Stimulated activated naive CD8-positive, alpha-beta T cell treated with anti-CD3 and anti-CD28 coated beads, Interleukin-15, amount 100 ng/mL, for 72 hours (primary cell): ENCODE measurements around the gene DSCAML1.
A peak's percentile ranks its signal among the peaks of the same experiment; 100 is the strongest.

Experiments used
- ATAC-seq: fragments of 150-1000 bp; cut with Tn5 transposase; 2 replicates; pipeline ENCODE4 v1.10.0; 2021; ENCODE audit warnings: mild to moderate bottlenecking, moderate library complexity
- DNase-seq, 2 donors: peaks; one replicate each; pipeline ENCODE4 v3.0.0; 2021 to 2022
- H3K27ac Mint-ChIP-seq, 2 donors: one replicate each; pipeline ENCODE4 v1.8.0; 2022; ENCODE audit warnings: mild to moderate bottlenecking in 2 of 2, mixed read lengths in 2 of 2, moderate library complexity in 2 of 2
- H3K27me3 Mint-ChIP-seq: one replicate; pipeline ENCODE4 v1.8.0; 2022; ENCODE audit warnings: mixed read lengths
- H3K4me1 Mint-ChIP-seq: one replicate; pipeline ENCODE4 v1.8.0; 2022; ENCODE audit warnings: mild to moderate bottlenecking, mixed read lengths
- H3K4me3 Mint-ChIP-seq, 2 donors: one replicate each; pipeline ENCODE4 v1.8.0; 2022; ENCODE audit warnings: mild to moderate bottlenecking in 2 of 2, mixed read lengths in 2 of 2, moderate library complexity in 1 of 2
- H3K9me3 Mint-ChIP-seq, 2 donors: one replicate each; pipeline ENCODE4 v1.8.0; 2022; ENCODE audit warnings: mixed read lengths in 2 of 2

Gene DSCAML1

DNA sequence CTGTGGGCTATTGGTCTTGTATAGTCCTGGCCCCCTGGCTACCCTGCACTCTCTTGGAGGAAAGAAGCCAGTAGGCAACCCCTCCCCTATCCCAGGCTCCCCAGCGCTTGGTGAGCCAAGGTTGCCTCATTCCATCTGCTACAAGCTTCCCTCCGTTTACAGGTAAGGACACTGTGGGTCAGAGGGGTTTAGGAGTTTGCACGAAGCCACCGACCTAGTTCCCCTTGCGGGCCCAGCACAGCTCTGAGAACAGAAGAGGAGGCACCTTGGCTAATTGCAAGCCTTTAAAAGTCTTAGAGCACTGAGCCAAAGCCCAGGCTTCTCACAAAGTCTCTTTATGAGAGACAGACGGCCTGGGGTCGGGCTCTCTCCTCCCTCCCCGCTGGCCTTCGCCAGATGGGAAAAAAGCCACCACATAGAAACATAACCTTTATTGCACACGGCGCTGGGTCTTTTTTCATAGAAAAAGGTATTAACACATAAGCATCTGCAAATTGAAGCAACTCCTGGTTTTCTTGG, 369.6 kb downstream of the DSCAML1 start:
- Mint-ChIP-seq H3K27ac (no peak overlapping the region), H3K4me3 (no peak overlapping the region), H3K4me1 (peaks cover 4% of the 10 kb centered on the region), H3K27me3 (peaks cover 8% of the 10 kb centered on the region), H3K9me3 (no peaks in the 10 kb centered on the region)
- DNase-seq (no peak), ATAC-seq (no peak)

DNA sequence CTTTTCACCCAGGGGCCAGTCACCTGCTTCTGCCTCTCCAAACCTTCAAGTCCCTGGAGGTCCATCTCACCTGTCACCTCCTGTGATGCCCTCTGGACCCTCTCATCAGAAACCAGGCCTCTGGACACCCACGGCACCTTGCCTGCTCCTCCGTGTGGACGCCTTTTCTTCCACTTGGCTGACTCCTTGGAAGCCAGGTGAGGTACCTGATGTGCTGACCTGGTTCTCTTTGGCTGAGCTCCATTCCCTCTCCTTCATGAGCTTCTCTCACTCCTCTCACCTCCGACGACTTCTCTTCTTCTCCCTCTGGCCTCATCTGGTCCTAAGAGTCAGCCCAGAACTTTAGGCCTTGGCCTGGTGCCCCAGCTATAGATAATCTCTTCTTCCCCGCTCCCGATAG, 370.1 kb downstream of the DSCAML1 start:
- ATAC-seq (no peak), DNase-seq (no peak)
- peaks cover 4% of the 10 kb centered on the region for H3K4me1 Mint-ChIP-seq
- H3K27me3 Mint-ChIP-seq, result peaks cover 8% of the 10 kb centered on the region
- no peaks in the 10 kb centered on the region for H3K9me3 Mint-ChIP-seq
- H3K27ac Mint-ChIP-seq, result no peak overlapping the region
- no peak overlapping the region for H3K4me3 Mint-ChIP-seq

- Mint-ChIP-seq H3K27ac (no peak overlapping the region), H3K4me1 (peaks cover 4% of the 10 kb centered on the region), H3K4me3 (no peak overlapping the region), H3K27me3 (peaks cover 8% of the 10 kb centered on the region), H3K9me3 (no peaks in the 10 kb centered on the region)
- ATAC-seq (peak; percentile 46), DNase-seq (peak; percentile 69 to 74)
These were observed 370.7 kb downstream of the DSCAML1 start for GRCh38 chr11:117426297-117426685.

DNA sequence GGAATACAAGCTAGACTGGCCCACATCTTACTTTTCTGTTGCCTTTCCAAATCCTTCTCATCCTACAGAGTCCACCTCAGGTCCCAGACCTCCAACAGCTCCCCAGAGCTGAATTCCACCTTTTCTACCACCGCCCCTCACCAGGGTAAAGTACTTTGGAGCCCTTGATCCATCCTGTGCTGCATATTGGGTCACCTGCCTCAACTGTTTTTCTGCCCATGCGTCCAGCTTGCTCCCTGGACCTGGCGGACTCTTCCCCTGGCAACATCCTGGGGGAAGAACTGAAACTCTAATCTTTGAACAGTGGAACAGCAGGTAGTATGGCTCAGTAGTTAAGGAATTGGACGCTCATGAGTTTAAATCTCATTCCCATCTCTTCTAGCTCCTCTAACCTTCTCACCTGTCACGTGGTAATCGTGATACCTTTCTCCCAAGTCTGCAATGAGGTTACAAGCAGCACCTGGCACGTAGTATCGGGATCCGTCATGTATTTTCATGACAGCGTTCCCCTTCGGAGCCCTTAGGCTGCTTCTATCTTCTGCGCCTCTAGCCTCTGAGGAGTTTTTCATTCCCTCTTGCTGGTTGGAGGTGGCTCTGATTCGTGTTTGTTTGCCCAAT, 371.2 kb downstream of the DSCAML1 start:
- no peak for DNase-seq
- Mint-ChIP-seq H3K27ac (no peak overlapping the region), H3K4me3 (no peak overlapping the region), H3K27me3 (peaks cover 8% of the 10 kb centered on the region), H3K9me3 (no peaks in the 10 kb centered on the region), H3K4me1 (peaks cover 4% of the 10 kb centered on the region)
- ATAC-seq, result no peak

- H3K4me3 Mint-ChIP-seq, result no peak overlapping the region
- peaks cover 8% of the 10 kb centered on the region for H3K27me3 Mint-ChIP-seq
- peaks cover 4% of the 10 kb centered on the region for H3K4me1 Mint-ChIP-seq
These were observed 372.2 kb downstream of the DSCAML1 start for GRCh38 chr11:117424781-117425180.

GRCh38 chr11:117423046-117423575, 373.9 kb downstream of the DSCAML1 start:
- ATAC-seq, result no peak
- Mint-ChIP-seq H3K27me3 (peaks cover 8% of the 10 kb centered on the region), H3K4me3 (no peak overlapping the region), H3K27ac (no peak overlapping the region), H3K9me3 (no peaks in the 10 kb centered on the region), H3K4me1 (peaks cover 4% of the 10 kb centered on the region)
- DNase-seq, result no peak

More at GRCh38 chr11:117424781-117425180, 372.2 kb downstream of the DSCAML1 start:
- Mint-ChIP-seq H3K9me3 (no peaks in the 10 kb centered on the region), H3K27ac (no peak overlapping the region)
- no peak for ATAC-seq
- DNase-seq, result no peak

- ATAC-seq (no peak), DNase-seq (no peak)
- H3K9me3 Mint-ChIP-seq, result no peaks in the 10 kb centered on the region
- peaks cover 4% of the 10 kb centered on the region for H3K4me1 Mint-ChIP-seq
- H3K27me3 Mint-ChIP-seq, result no peaks in the 10 kb centered on the region
- H3K27ac Mint-ChIP-seq, result no peak overlapping the region
- H3K4me3 Mint-ChIP-seq, result no peak overlapping the region
These were observed 375.5 kb downstream of the DSCAML1 start for GRCh38 chr11:117421476-117421875.

DNA sequence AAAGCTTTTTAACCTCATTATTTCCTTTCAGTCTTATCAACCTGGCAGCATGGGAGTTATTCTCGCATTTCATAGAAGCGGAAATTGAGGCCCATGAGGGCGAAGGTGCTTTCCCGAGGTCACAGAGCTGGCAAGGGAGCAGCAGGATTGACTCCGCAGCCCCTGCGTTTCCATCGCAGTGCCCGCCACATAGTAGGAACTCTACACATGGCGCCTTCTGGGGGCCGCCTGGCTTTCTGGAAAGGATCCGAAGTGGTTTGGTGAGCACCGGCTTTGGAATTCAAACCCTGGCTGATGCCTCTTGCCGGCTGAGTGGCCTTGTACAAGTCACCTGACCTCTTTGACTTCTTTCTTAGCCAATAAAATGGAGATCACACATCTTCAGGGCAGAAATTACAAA, 376.0 kb downstream of the DSCAML1 start:
- Mint-ChIP-seq H3K27me3 (no peaks in the 10 kb centered on the region), H3K4me1 (peaks cover 2% of the 10 kb centered on the region), H3K27ac (no peak overlapping the region), H3K9me3 (no peaks in the 10 kb centered on the region), H3K4me3 (no peak overlapping the region)
- DNase-seq (no peak), ATAC-seq (no peak)

GRCh38 chr11:117420598-117420997, 376.4 kb downstream of the DSCAML1 start:
- Mint-ChIP-seq H3K4me1 (no peaks in the 10 kb centered on the region), H3K27me3 (no peaks in the 10 kb centered on the region), H3K4me3 (no peak overlapping the region), H3K27ac (no peak overlapping the region), H3K9me3 (no peaks in the 10 kb centered on the region)
- DNase-seq (no peak), ATAC-seq (no peak)

- Mint-ChIP-seq H3K27ac (no peak overlapping the region), H3K27me3 (no peaks in the 10 kb centered on the region), H3K4me3 (no peak overlapping the region), H3K9me3 (no peaks in the 10 kb centered on the region), H3K4me1 (no peaks in the 10 kb centered on the region)
- no peak for ATAC-seq
- DNase-seq, result no peak
These were observed 376.9 kb downstream of the DSCAML1 start for GRCh38 chr11:117420143-117420485.

DNA sequence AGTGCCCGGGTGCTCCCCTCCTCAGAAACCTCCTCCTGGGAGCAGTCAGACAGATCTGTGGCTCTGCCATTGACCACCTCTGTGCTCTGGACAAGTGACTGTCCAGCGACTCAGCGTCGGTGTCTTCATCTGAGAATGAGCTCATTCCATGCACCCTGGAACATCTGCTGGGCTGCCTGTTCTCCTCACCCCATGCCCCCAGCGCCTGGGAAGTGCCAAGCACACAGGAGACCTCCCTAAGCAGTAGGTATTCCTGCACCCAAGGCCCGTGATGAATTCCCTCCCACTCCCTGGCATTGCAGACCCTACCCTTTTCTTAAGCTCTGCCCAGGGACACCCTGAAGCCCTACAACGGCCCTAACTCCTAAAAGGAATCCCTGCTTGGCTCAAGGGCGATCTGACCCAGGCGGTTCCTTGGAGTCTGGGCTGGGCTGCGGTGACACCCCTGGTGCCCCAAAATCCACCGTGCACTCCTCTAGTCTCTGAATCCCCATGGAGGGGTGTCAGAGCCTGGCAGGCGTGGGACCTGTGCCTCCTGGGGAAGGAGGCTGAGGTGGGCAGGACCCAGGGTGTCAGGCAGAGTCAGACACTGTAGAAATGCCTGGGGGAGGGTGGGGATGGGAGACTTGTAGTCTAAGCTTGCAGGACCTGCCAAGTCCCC, 377.4 kb downstream of the DSCAML1 start:
- DNase-seq (no peak), ATAC-seq (no peak)
- H3K4me1 Mint-ChIP-seq, result no peaks in the 10 kb centered on the region
- H3K4me3 Mint-ChIP-seq, result no peak overlapping the region
- peak overlapping the region in 1 of 2 donors; percentile 51 for H3K27ac Mint-ChIP-seq
- H3K9me3 Mint-ChIP-seq, result no peaks in the 10 kb centered on the region
- H3K27me3 Mint-ChIP-seq, result no peaks in the 10 kb centered on the region

GRCh38 chr11:117418737-117419481, 378.1 kb downstream of the DSCAML1 start:
- Mint-ChIP-seq H3K4me1 (no peaks in the 10 kb centered on the region), H3K4me3 (no peak overlapping the region), H3K27me3 (no peaks in the 10 kb centered on the region), H3K9me3 (no peaks in the 10 kb centered on the region), H3K27ac (no peak overlapping the region)
- ATAC-seq (no peak), DNase-seq (no peak)

GRCh38 chr11:117417856-117418255, 379.2 kb downstream of the DSCAML1 start:
- H3K4me3 Mint-ChIP-seq, result no peak overlapping the region
- H3K27me3 Mint-ChIP-seq, result no peaks in the 10 kb centered on the region
- H3K27ac Mint-ChIP-seq, result no peak overlapping the region
- no peaks in the 10 kb centered on the region for H3K9me3 Mint-ChIP-seq
- DNase-seq, result no peak
- H3K4me1 Mint-ChIP-seq, result no peaks in the 10 kb centered on the region
- ATAC-seq, result no peak

GRCh38 chr11:117417342-117417741, 379.7 kb downstream of the DSCAML1 start:
- no peaks in the 10 kb centered on the region for H3K27me3 Mint-ChIP-seq
- H3K27ac Mint-ChIP-seq, result peak overlapping the region in 1 of 2 donors; percentile 51
- no peak for ATAC-seq
- no peaks in the 10 kb centered on the region for H3K4me1 Mint-ChIP-seq
- no peak overlapping the region for H3K4me3 Mint-ChIP-seq
- DNase-seq, result no peak
- no peaks in the 10 kb centered on the region for H3K9me3 Mint-ChIP-seq

DNA sequence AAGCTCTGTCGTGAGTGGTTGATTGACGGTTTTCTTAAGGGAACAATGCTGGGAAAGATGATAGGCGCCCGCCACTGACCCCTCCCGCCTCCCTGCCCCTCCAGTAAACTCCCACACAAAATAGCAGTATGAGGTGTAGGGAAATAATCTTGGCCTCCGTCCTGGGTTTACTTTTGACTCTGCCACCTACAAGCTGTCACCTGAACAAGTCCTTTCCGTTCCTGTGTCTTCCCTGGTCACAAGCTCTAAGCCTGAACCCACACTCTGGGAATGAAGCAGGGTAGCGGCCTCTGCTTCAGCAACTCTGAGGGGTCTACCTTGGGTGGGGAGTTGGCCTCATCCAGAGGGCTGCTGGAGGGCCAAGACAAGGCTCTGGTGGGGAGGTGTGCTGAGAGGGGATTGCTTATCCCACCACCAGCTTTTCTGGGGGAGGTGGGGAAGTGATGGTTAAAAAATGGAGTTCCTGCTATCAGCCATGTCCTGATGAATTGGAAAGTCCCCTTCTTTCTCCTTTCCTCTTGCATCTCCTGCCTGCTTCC, 381.6 kb downstream of the DSCAML1 start:
- H3K4me3 Mint-ChIP-seq, result no peak overlapping the region
- no peak for ATAC-seq
- H3K27me3 Mint-ChIP-seq, result no peaks in the 10 kb centered on the region
- no peak for DNase-seq
- no peaks in the 10 kb centered on the region for H3K4me1 Mint-ChIP-seq
- H3K27ac Mint-ChIP-seq, result no peak overlapping the region
- H3K9me3 Mint-ChIP-seq, result no peaks in the 10 kb centered on the region

GRCh38 chr11:117414724-117415123, 382.3 kb downstream of the DSCAML1 start:
- no peak overlapping the region for H3K4me3 Mint-ChIP-seq
- no peaks in the 10 kb centered on the region for H3K27me3 Mint-ChIP-seq
- ATAC-seq (no peak), DNase-seq (no peak)
- H3K4me1 Mint-ChIP-seq, result no peaks in the 10 kb centered on the region
- no peaks in the 10 kb centered on the region for H3K9me3 Mint-ChIP-seq
- H3K27ac Mint-ChIP-seq, result no peak overlapping the region
